Ascending aorta (tissue), 2 donors: ENCODE results near the gene LMAN2L. TPM values are rescaled to one million over a fixed set of nuclear protein-coding genes. Genes with fewer than 3 reads are reported as not detected.

Experiments
- DNase-seq, 2 donors: peaks; one replicate each; pipeline ENCODE4 v3.0.0-alpha.2; 2019; ENCODE audit warnings: low spot score in 2 of 2
- H3K27ac ChIP-seq, 2 donors: fragments of 200-600 bp; sonication (generic); one replicate each; pipeline ENCODE4 v1.5.1; 2016 to 2017; ENCODE audit warnings: mild to moderate bottlenecking in 1 of 2
- H3K27me3 ChIP-seq: fragments of 200-600 bp; sonication (generic); one replicate; pipeline ENCODE4 v1.5.1; 2017
- H3K36me3 ChIP-seq, 2 donors: fragments of 200-600 bp; sonication (generic); one replicate each; pipeline ENCODE4 v1.5.1; 2016
- H3K4me1 ChIP-seq, 2 donors: fragments of 200-600 bp; sonication (generic); one replicate each; pipeline ENCODE4 v1.5.1; 2016 to 2017; ENCODE audit warnings: mild to moderate bottlenecking in 1 of 2
- H3K4me3 ChIP-seq, 2 donors: fragments of 200-600 bp; sonication (generic); one replicate each; pipeline ENCODE4 v1.5.1; 2016 to 2017; ENCODE audit warnings: mild to moderate bottlenecking in 1 of 2
- H3K9me3 ChIP-seq, 2 donors: fragments of 200-600 bp; sonication (generic); one replicate each; pipeline ENCODE4 v1.5.1; 2016
- intact Hi-C: fragments of 100-400 bp; cut with DNase I; formaldehyde crosslinking; loops from one replicate; pipeline ENCODE4 v1.15.1; 2023
- total RNA-seq: library from RNA; depleted of rRNA; stranded (reverse); fragments of >200 nt; gene quantifications from one replicate; pipeline ENCODE4 v1.1.0, GENCODE V29; 2016
- TF ChIP-seq, protein P1 (sequence below), 3 experiments: fragments of 200-600 bp in 2 of 3; fragments of 450-650 bp in 1 of 3; sonication (generic) in 2 of 3; IDR thresholded peaks; one replicate each; pipeline ENCODE4 v1.5.1; 2016 to 2019; ENCODE audit warnings: antibody characterized with exemption in 3 of 3, mild to moderate bottlenecking in 1 of 3, moderate library complexity in 1 of 3

LMAN2L gene
- total RNA-seq, 1 donor from 2014 or later = 9.5 TPM

DNA sequence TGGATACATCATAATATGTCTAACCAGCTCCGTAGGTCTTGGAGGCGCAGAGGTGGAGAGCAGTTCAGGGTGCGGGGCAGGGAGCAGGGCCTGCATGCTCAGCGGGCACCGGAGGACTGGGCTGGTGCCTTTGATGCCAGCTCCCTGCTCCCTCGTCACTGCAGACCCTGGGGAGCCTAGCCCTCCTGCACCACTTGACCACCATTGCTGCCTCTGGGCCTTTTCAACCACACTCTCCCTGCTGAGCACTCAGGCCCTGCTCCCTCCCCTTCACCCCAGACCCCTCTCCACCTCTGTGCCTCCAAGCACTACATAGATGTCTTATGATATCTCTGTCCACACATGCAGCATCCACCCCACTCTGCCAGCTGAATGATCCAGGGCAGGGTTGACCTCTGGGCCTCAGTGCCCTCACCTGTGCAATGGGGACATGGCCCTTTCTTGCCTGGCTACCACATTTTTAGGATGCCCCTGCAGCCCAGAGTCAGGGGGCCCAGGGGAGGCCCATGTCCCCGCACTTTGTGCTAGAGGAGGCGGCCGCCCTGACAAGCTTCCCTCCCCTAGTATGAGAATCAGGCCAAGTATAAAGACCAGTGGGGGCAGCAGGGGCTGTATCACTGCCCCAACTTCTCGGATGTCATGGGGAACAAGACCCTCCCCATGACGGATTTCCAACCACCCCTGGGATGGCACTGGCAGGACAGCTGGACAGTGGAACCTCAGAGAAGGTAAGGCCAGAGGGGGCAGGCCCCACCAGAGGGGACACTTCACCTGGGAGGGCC is 51.0 kb downstream of the LMAN2L start:
- no peak for DNase-seq
- Histone ChIP-seq H3K36me3 (no peaks in the 10 kb centered on the region), H3K4me3 (no peak overlapping the region), H3K27ac (no peak overlapping the region), H3K27me3 (no peaks in the 10 kb centered on the region), H3K9me3 (no peaks in the 10 kb centered on the region), H3K4me1 (no peaks in the 10 kb centered on the region)
- intact Hi-C loops = no loop called here
- TF ChIP-seq, protein P1, sequence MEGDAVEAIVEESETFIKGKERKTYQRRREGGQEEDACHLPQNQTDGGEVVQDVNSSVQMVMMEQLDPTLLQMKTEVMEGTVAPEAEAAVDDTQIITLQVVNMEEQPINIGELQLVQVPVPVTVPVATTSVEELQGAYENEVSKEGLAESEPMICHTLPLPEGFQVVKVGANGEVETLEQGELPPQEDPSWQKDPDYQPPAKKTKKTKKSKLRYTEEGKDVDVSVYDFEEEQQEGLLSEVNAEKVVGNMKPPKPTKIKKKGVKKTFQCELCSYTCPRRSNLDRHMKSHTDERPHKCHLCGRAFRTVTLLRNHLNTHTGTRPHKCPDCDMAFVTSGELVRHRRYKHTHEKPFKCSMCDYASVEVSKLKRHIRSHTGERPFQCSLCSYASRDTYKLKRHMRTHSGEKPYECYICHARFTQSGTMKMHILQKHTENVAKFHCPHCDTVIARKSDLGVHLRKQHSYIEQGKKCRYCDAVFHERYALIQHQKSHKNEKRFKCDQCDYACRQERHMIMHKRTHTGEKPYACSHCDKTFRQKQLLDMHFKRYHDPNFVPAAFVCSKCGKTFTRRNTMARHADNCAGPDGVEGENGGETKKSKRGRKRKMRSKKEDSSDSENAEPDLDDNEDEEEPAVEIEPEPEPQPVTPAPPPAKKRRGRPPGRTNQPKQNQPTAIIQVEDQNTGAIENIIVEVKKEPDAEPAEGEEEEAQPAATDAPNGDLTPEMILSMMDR (IDR thresholded peaks at IDR 0.05) = no peak

DNA sequence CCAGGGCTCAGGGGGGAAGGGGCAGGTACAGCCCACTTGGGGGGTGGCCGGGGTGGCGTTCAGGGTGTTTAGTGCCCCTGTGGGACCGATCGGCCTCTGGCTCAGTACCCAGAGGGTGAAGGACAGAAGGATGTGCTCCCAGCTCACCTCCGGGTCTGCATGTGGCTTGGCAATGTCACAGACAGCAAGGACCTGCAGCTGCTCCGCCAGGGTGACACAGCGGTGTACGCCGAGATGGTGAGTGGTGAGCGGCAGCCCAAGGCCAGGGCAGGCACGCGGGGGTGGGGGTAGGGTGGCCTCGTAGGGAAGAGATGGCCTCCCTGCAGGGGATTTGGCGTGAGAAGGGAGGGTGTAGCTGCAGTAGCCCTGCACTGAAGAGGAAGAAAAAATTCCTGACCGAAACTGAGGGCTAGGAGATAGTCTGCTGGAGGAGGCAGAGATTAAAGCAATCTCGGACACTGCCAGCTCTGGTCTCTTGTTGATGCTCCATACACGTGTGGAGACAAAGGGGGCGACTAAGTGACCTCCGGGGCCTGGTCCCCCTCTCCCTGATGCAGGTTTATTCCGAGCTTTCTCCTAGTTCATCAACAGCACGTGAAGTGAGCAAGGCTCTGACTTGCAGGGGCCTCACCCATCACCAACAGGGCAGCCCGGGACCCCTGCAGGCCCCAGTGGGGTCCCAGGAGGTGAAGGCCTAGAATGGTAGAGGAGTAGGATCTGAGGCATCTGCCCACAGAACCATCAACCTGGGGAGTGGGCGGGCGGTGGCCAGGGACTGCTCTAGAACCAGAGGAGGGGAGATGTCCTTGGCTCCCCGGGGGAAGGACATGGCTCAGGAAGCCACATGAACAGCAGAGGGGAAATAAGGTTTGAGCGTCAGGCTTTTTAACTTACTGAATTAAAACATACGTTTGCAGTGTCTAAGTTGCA is 51.9 kb downstream of the LMAN2L start:
- DNase-seq = no peak
- intact Hi-C loops = no loop called here
- Histone ChIP-seq H3K36me3 (no peaks in the 10 kb centered on the region), H3K4me1 (no peaks in the 10 kb centered on the region), H3K4me3 (no peak overlapping the region), H3K27me3 (no peaks in the 10 kb centered on the region), H3K9me3 (no peaks in the 10 kb centered on the region), H3K27ac (no peak overlapping the region)
- TF ChIP-seq, protein P1 (IDR thresholded peaks at IDR 0.05) = no peak

DNA sequence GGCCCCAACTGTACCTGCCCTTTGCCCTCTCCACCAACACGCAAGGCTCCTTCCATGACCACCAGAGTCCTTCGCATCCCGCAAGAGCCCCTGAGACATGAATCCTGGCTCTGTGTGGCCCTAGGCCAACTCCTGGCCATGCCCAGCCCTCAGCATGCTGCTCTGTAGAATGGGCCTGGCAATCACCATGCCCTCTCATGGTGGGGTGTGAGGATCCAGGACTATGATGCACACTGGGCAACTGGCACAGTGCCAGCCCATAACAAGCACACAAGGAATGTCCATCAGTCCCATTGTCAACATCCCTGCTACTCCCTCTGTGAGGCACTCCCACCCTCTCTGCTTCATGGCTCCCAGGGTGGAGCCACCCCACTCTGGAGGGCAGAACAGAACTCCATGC is 52.6 kb downstream of the LMAN2L start:
- H3K27ac ChIP-seq = no peak overlapping the region
- H3K36me3 ChIP-seq = no peaks in the 10 kb centered on the region
- no peaks in the 10 kb centered on the region for H3K4me1 ChIP-seq
- TF ChIP-seq, protein P1 (IDR thresholded peaks at IDR 0.05) = no peak
- DNase-seq = no peak
- H3K9me3 ChIP-seq = no peaks in the 10 kb centered on the region
- H3K27me3 ChIP-seq = no peaks in the 10 kb centered on the region
- H3K4me3 ChIP-seq = no peak overlapping the region
- intact Hi-C loops = no loop called here

DNA sequence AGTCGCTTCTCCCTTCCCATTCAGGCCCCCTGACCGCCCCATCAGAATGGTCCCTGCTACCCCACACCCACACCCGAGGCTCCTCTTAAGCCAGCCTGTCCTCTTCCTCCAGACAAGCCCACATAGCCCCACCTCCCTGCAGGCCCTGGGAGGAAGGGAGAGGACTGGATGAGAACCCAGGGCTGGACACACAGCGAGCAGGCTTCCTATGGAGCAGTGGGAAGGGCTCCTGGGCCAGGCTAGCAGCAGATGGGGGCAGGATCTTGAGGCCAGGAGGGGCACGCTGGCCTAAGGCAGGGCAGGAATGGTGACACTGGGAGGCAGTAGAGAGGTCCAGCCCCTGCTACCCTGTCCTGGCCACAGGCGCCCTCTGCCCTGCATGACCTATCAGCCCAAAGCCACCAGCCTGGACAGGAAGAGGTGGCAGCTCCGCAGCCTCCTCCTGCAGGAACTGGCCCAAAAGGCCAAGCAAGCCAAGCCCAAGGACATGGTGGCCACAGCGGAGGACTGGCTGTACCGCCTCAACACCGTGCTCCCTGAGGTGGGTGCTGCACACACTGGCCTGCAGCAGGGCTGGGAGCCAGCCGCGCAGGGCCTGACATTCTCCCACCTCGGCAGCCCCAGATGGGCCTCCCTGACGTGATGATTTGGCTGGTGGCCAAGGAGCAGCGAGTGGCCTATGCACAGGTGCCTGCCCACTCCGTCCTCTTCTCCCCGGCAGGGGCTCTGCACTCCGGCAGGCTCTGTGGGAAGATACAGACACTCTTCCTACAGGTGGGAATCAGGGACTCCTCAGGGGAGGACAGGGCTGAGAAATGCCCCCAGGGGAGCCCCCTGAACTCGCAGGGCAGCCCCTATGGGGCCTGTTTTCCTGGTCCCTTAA is 54.0 kb downstream of the LMAN2L start:
- intact Hi-C loops = no loop called here
- TF ChIP-seq, protein P1 (IDR thresholded peaks at IDR 0.05) = no peak
- no peak overlapping the region for H3K27ac ChIP-seq
- no peaks in the 10 kb centered on the region for H3K36me3 ChIP-seq
- H3K4me1 ChIP-seq = no peaks in the 10 kb centered on the region
- H3K27me3 ChIP-seq = no peaks in the 10 kb centered on the region
- H3K9me3 ChIP-seq = no peaks in the 10 kb centered on the region
- DNase-seq = no peak
- H3K4me3 ChIP-seq = no peak overlapping the region

DNA sequence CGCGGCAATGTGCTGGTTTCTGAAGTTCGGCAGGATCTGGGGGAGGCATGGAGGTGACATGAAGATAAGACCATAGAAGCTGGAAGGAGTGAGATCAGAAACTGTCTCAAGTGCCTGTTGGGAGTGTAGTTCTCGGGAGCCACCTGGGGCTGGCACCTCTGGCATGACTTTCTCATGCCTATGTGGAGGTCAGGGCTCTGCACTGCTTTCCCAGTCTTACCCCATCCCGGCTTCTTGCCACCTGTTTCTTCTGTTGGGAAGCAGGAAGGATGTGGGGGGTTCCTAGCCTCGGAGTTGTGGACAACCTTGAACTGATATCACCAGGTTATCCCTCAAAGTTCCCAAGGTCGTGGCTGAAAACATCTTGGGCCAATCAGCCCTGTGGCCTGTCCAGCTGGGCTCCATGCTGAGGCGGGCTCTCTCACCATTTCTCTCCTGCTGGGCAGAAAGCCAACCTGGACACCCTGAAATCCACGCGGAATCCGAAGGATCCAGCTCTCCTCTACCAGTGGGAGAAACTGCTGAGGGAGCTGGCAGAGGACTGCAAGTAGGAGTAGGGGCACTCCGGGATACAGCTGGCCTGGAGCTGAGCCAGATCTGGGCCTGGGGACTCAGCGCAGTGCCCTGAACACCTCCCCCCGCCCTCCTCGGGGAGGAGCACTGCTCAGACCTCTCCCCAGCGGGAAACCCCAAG is 54.8 kb downstream of the LMAN2L start:
- H3K4me1 ChIP-seq = peaks cover 0 to 7% of the 10 kb centered on the region in 2 donors
- no peaks in the 10 kb centered on the region for H3K27me3 ChIP-seq
- DNase-seq = no peak
- no peaks in the 10 kb centered on the region for H3K36me3 ChIP-seq
- no peaks in the 10 kb centered on the region for H3K9me3 ChIP-seq
- no peak overlapping the region for H3K4me3 ChIP-seq
- TF ChIP-seq, protein P1 (IDR thresholded peaks at IDR 0.05) = no peak
- no peak overlapping the region for H3K27ac ChIP-seq
- intact Hi-C loops = no loop called here
